Mesenchymal stem cell (in vitro differentiated cells and primary cell): ENCODE data around the gene RMND5A.
A peak's percentile ranks its signal among the peaks of the same experiment; 100 is the strongest.

Source experiments
- DNase-seq: peaks from one replicate; pipeline ENCODE4 v3.0.0-alpha.2; 2013
- H2AFZ ChIP-seq: one replicate; pipeline ENCODE4 v1.6.1; 2013; ENCODE audit warnings: low read depth, mild to moderate bottlenecking, control low read depth, inconsistent platforms, low read length, moderate library complexity
- H2AK5ac ChIP-seq: 2 replicates; pipeline ENCODE4 v1.6.1; 2013; ENCODE audit warnings: low read length, moderate library complexity, mild to moderate bottlenecking, inconsistent platforms; ENCODE audit not compliant: severe bottlenecking
- H2BK120ac ChIP-seq: one replicate; pipeline ENCODE4 v1.6.1; 2013; ENCODE audit warnings: low read depth, mild to moderate bottlenecking, inconsistent platforms, low read length, moderate library complexity
- H2BK12ac ChIP-seq, 2 experiments: one replicate each; pipeline ENCODE4 v1.6.1; 2013; ENCODE audit warnings: inconsistent platforms in 2 of 2, low read length in 2 of 2, mild to moderate bottlenecking in 2 of 2, moderate library complexity in 2 of 2, control low read depth in 1 of 2
- H2BK15ac ChIP-seq: one replicate; pipeline ENCODE4 v1.6.1; 2013; ENCODE audit warnings: mild to moderate bottlenecking, low read depth, inconsistent platforms; ENCODE audit not compliant: poor library complexity, severe bottlenecking
- H2BK5ac ChIP-seq: 2 replicates; pipeline ENCODE4 v1.6.1; 2013; ENCODE audit warnings: low read depth, mild to moderate bottlenecking, low read length, control low read depth, inconsistent platforms; ENCODE audit not compliant: poor library complexity, severe bottlenecking
- H3K14ac ChIP-seq, 2 experiments: one replicate each; pipeline ENCODE4 v1.6.1; 2013; ENCODE audit warnings: inconsistent platforms in 2 of 2, low read length in 2 of 2, control low read depth in 1 of 2, mild to moderate bottlenecking in 1 of 2, moderate library complexity in 1 of 2
- H3K18ac ChIP-seq, 2 experiments: one replicate each; pipeline ENCODE4 v1.6.1; 2013; ENCODE audit warnings: inconsistent platforms in 2 of 2, low read length in 2 of 2, control low read depth in 1 of 2, low read depth in 1 of 2, mild to moderate bottlenecking in 1 of 2
- H3K23ac ChIP-seq, 2 experiments: one replicate each; pipeline ENCODE4 v1.6.1; 2013; ENCODE audit warnings: inconsistent platforms in 2 of 2, low read length in 2 of 2, mild to moderate bottlenecking in 2 of 2, moderate library complexity in 2 of 2, control low read depth in 1 of 2
- H3K27ac ChIP-seq: 2 replicates; pipeline ENCODE4 v1.5.1; 2013; ENCODE audit warnings: mild to moderate bottlenecking, moderate library complexity, low read length, control low read depth, inconsistent platforms; ENCODE audit not compliant: poor library complexity, severe bottlenecking
- H3K27me3 ChIP-seq, 2 experiments: 2 replicates each; pipeline versions ENCODE4 v1.6.1 to v1.7.0; 2013; ENCODE audit warnings: low read length in 2 of 2, mild to moderate bottlenecking in 2 of 2, moderate library complexity in 2 of 2, control low read depth in 1 of 2, inconsistent platforms in 1 of 2; ENCODE audit not compliant: control insufficient read depth in 1 of 2, insufficient read depth in 1 of 2
- H3K36me3 ChIP-seq, 2 experiments: 2 replicates each; pipeline versions ENCODE4 v1.6.1 to v1.7.0; 2013; ENCODE audit warnings: low read length in 2 of 2, control low read depth in 1 of 2, inconsistent platforms in 1 of 2, low read depth in 1 of 2, mild to moderate bottlenecking in 1 of 2; ENCODE audit not compliant: insufficient read depth in 2 of 2, control insufficient read depth in 1 of 2
- H3K4ac ChIP-seq, 2 experiments: one replicate each; pipeline ENCODE4 v1.6.1; 2013; ENCODE audit warnings: inconsistent platforms in 2 of 2, low read length in 2 of 2, mild to moderate bottlenecking in 2 of 2, moderate library complexity in 2 of 2, control low read depth in 1 of 2, low read depth in 1 of 2
- H3K4me1 ChIP-seq: 2 replicates; pipeline ENCODE4 v1.6.1; 2013; ENCODE audit warnings: low read depth, low read length, control low read depth; ENCODE audit not compliant: control insufficient read depth, insufficient read depth
- H3K4me2 ChIP-seq: 2 replicates; pipeline ENCODE4 v1.6.1; 2013; ENCODE audit warnings: low read length, mild to moderate bottlenecking, inconsistent platforms; ENCODE audit not compliant: poor library complexity, severe bottlenecking
- H3K4me3 ChIP-seq, 2 experiments: 2 replicates each; pipeline versions ENCODE4 v1.5.1 to v1.7.0; 2013; ENCODE audit warnings: low read length in 2 of 2, mild to moderate bottlenecking in 2 of 2, control low read depth in 1 of 2, low read depth in 1 of 2; ENCODE audit not compliant: insufficient read depth in 1 of 2
- H3K79me1 ChIP-seq: replicated peaks from 2 replicates; pipeline ENCODE4 v1.6.1; 2013; ENCODE audit warnings: mild to moderate bottlenecking, control low read depth, low read length, inconsistent platforms; ENCODE audit not compliant: poor library complexity, severe bottlenecking
- H3K9ac ChIP-seq: 2 replicates; pipeline ENCODE4 v1.7.0; 2013; ENCODE audit warnings: mild to moderate bottlenecking, low read length, moderate library complexity
- H3K9me3 ChIP-seq: 2 replicates; pipeline ENCODE4 v1.7.0; 2013; ENCODE audit warnings: mild to moderate bottlenecking, low read length; ENCODE audit not compliant: control insufficient read depth
- H4K8ac ChIP-seq: one replicate; pipeline ENCODE4 v1.6.1; 2013; ENCODE audit warnings: inconsistent platforms, mild to moderate bottlenecking, low read length, moderate library complexity
- H4K91ac ChIP-seq: one replicate; pipeline ENCODE4 v1.6.1; 2013; ENCODE audit warnings: mild to moderate bottlenecking, low read length, inconsistent platforms
- WGBS: methylation state at CpG from one replicate; pipeline ENCODE4 v1.1.7; 2013; ENCODE audit warnings: mixed read lengths; 5-methylcytosine and 5-hydroxymethylcytosine counted together

The RMND5A gene

DNA sequence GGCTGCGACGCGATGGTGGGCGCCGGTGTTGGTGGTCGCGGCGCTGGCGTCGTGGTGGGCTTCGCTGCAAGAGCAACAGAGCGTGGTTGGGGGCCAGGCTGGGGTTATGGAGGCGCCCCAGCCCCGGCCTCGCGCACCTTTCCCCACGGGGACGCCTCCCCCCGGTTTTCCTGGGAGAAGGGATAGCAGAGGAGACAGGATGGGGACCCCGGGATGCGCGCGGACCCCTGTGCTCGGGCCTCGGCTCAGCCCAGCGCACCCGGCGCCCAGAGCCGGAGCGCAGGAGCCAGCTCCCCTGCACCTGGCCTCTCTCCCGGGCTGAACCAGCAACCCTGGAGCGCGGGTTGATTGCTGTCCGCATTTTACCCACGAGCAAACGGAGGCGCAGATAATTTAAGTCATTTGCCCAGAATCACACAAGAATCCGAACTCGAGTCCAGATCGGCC is 69.6 kb downstream of the RMND5A start:
- no peak overlapping the region for H3K23ac ChIP-seq
- H2BK5ac ChIP-seq = no peak overlapping the region
- no peak overlapping the region for H4K91ac ChIP-seq
- H3K4me1 ChIP-seq = peaks cover 17% of the 10 kb centered on the region
- H3K4ac ChIP-seq = no peak overlapping the region
- no peaks in the 10 kb centered on the region for H3K9me3 ChIP-seq
- no peak overlapping the region for H2BK120ac ChIP-seq
- H4K8ac ChIP-seq = no peak overlapping the region
- H3K79me1 ChIP-seq = no peaks in the 10 kb centered on the region
- no peak overlapping the region for H3K4me3 ChIP-seq
- H3K4me2 ChIP-seq = no peak overlapping the region
- peaks cover 75 to 90% of the 10 kb centered on the region in 2 experiments for H3K27me3 ChIP-seq
- no peak for DNase-seq
- no peak overlapping the region for H3K27ac ChIP-seq
- no peak overlapping the region for H3K9ac ChIP-seq
- H3K18ac ChIP-seq = no peak overlapping the region
- no peaks in the 10 kb centered on the region for H3K36me3 ChIP-seq
- no peak overlapping the region for H2AK5ac ChIP-seq
- H3K14ac ChIP-seq = no peak overlapping the region
- 25% methylated on average over 26 of the region's 40 CpGs for WGBS
- H2BK12ac ChIP-seq = no peak overlapping the region
- no peak overlapping the region for H2AFZ ChIP-seq
- H2BK15ac ChIP-seq = no peak overlapping the region

DNA sequence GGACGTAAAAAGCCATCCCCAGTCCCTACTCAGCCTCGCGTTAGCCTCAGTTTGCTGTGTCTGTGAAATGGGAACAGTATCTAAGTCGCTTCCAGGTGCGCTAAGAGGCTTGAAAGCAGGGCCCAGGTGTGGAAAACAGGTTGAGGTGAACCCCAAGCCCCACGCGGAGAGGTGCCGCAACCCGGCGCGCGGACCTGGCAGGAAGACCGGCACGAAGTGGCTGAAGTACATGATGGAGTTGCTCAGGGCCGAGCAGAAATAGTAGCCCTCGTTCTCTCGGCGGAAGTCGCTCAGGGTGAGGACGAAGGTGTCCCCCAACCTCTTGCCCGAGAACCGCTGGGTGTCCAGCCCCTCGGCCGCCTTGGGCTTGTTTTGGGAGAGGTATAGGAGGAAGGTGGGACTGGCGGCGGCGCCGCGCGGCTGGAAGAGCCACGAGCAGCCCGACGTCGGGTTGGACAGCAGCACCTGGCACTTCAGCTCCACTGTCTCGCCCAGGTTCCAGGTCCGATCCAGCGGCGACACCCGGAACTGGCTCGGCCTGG is 70.1 kb downstream of the RMND5A start:
- Histone ChIP-seq H3K9me3 (peaks cover 2% of the 10 kb centered on the region), H3K4ac (no peak overlapping the region), H3K36me3 (no peaks in the 10 kb centered on the region), H2AK5ac (no peak overlapping the region), H2BK12ac (no peak overlapping the region), H3K4me3 (no peak overlapping the region), H2BK15ac (no peak overlapping the region), H3K4me1 (peaks cover 17% of the 10 kb centered on the region), H3K27me3 (peaks cover 80 to 93% of the 10 kb centered on the region in 2 experiments), H3K4me2 (peak overlapping the region; percentile 50), H2AFZ (no peak overlapping the region), H3K79me1 (no peaks in the 10 kb centered on the region), H3K9ac (no peak overlapping the region), H3K23ac (no peak overlapping the region), H3K18ac (no peak overlapping the region), H4K91ac (no peak overlapping the region), H3K27ac (no peak overlapping the region), H3K14ac (no peak overlapping the region), H2BK120ac (no peak overlapping the region), H2BK5ac (no peak overlapping the region), H4K8ac (no peak overlapping the region)
- no peak for DNase-seq
- WGBS = 17% methylated on average over 31 of the region's 40 CpGs

DNA sequence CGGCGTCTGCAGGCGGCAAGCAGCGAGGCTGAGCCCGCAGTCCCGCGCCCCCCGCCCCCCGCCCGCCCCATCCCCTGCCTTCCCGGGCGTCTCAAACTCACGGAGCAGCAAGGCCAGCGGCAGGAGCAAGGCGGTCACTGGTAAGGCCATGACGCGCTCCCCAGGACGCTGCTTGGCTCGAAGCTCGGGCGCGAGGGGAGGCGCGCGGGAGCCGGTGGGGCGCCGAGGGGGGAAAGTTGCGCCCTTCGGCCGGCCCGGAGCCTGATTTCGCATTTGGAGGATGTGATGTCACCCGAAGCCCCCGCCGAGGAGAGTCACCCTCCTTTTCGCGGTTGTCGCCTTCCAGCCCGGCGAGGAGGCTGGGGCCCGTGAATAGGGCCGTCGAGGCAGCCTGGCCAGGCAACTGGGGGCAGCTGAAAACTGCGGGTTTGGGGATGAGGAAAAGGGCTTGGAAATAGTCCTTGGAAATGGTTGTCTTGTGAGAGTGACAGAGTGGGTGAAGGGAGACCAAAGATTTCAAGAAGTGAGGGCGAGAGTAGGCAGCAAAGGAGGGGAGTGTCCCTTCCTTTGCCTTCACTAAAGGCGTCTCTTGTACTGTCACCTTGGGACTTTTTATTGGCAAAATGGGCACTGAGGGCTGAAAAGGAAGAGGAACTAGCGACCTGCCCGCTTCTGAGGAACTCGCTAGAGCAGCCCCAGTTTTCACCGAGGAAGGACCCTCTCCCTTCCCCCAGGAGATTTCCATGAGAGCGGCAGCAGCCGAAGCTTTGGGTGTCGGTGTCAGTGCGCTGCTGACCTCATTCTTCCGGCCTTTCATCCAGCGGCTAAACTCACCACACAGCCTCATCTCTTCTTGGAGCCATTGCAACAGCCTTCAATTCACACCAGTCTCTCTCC is 70.8 kb downstream of the RMND5A start, which contains the start of gene CD8A:
Gene CD8A, minus strand, starts transcription at position 238 of the 897 bp plus-strand sequence. Its CDS starts 88 bp downstream, at position 150.
- 3% methylated on average over 48 of the region's 57 CpGs for WGBS
- no peak within 1 kb of the TSS for H2BK12ac ChIP-seq
- no peak within 1 kb of the TSS for H4K91ac ChIP-seq

DNA sequence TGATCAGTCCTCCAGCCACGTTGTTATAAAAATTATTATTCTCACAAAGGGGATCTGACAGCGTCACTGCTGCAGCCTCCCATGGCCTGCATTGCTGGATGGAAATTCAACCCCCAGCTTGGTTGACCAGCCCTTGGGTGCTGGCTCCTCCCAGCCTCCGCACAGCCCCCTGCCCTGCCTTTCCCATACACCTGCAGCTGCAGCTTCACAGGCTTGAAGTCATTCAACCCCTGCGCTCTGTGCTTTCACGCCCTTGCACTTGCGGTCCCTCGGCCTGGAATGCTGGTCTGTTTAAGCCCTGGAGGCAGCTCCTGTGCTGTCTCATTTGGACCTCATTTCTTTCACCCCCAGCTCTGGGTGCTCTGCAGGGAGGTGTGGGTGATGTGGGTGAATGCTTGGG is 71.5 kb downstream of the RMND5A start:
- 67% methylated on average over 7 of the region's 7 CpGs for WGBS
- Histone ChIP-seq H3K27me3 (peaks cover 72 to 87% of the 10 kb centered on the region in 2 experiments), H3K27ac (no peak overlapping the region), H3K23ac (peak overlapping the region in 1 of 2 experiments; percentile 35), H4K8ac (no peak overlapping the region), H3K4me2 (no peak overlapping the region), H3K18ac (no peak overlapping the region), H2AFZ (no peak overlapping the region), H2BK12ac (no peak overlapping the region), H3K4me3 (no peak overlapping the region), H3K36me3 (no peaks in the 10 kb centered on the region), H3K79me1 (no peaks in the 10 kb centered on the region), H4K91ac (no peak overlapping the region), H3K9ac (no peak overlapping the region), H3K4ac (no peak overlapping the region), H3K14ac (no peak overlapping the region), H2BK120ac (no peak overlapping the region), H2BK5ac (no peak overlapping the region), H2AK5ac (no peak overlapping the region), H2BK15ac (no peak overlapping the region), H3K9me3 (peaks cover 12% of the 10 kb centered on the region), H3K4me1 (peaks cover 17% of the 10 kb centered on the region)
- no peak for DNase-seq

More for the DNA sequence above, 70.8 kb downstream of the RMND5A start, which contains the start of gene CD8A:
- peaks cover 17% of the 10 kb centered on the region for H3K4me1 ChIP-seq
- H3K4me3 ChIP-seq = peak within 1 kb of the TSS in 1 of 2 experiments; percentile 49
- no peak within 1 kb of the TSS for H2AFZ ChIP-seq
- H3K18ac ChIP-seq = no peak within 1 kb of the TSS
- no peak within 1 kb of the TSS for H3K4ac ChIP-seq
- no peaks in the 10 kb centered on the region for H3K36me3 ChIP-seq
- H2AK5ac ChIP-seq = no peak within 1 kb of the TSS
- DNase-seq = peak; percentile 28
- no peak within 1 kb of the TSS for H3K14ac ChIP-seq
- H3K23ac ChIP-seq = peak within 1 kb of the TSS in 1 of 2 experiments; percentile 35
- H3K27me3 ChIP-seq = peaks cover 76 to 90% of the 10 kb centered on the region in 2 experiments
- H4K8ac ChIP-seq = no peak within 1 kb of the TSS
- peak within 1 kb of the TSS; percentile 50 for H3K4me2 ChIP-seq
- H3K9me3 ChIP-seq = peaks cover 6% of the 10 kb centered on the region
- no peaks in the 10 kb centered on the region for H3K79me1 ChIP-seq
- H3K9ac ChIP-seq = no peak within 1 kb of the TSS
- no peak within 1 kb of the TSS for H2BK5ac ChIP-seq
- no peak within 1 kb of the TSS for H3K27ac ChIP-seq
- no peak within 1 kb of the TSS for H2BK120ac ChIP-seq
- H2BK15ac ChIP-seq = no peak within 1 kb of the TSS
